ENCODE data around the gene FIGN. TPM values are rescaled to one million over a fixed set of nuclear protein-coding genes. Genes with fewer than 3 reads are reported as not detected.

FIGN gene
- total RNA-seq, 2 donors from 2014 or later = 18.6 to 20.5 TPM

DNA sequence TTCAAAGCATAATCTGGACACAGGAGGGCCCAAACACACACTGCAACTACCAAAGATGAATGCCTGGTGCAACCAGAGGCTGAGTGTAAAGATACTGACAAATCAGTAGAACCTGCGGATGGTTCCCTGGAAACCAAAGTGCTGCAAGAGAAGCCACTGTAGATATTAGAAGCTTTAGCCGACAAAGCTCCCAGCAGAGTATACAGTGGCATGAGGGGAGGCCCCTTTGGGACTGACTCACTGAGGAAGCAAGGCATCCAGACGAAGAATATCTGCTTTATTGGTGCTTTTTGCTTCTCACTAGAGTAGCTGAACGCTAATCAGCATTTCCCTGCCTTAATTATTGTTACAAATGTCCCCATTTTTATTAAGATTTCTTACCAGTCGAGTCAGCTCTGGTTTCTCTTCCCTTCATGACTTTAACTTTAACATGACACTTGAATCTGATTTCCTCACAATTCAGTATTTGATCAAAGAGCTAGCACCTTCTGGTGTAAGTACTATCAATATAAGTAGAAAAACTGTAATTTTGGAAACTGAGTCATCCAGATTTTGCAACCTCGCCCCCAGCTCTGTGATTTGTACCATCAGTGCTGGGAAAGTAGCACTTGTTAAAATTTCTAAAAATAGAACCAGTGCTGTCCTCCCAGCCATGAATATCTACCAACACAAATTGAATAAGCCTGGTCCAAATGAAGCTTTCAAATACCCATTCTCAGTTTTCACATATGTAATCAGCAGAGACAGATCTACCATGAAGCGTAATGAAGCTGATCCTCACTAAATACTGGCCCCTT, 34.2 kb downstream of the FIGN start:
- no peak for TF ChIP-seq CTCF (conservative IDR thresholded peaks at IDR 0.05)
- DNase-seq = no peak
- no peaks in the 10 kb centered on the region for H3K4me1 ChIP-seq (ENCODE audit: control insufficient read depth, insufficient read depth, low read length)

GRCh38 chr2:163698857-163699256, 37.0 kb downstream of the FIGN start:
- no peak overlapping the region for H3K27ac ChIP-seq (ENCODE audit: low read depth, low read length)
- peak; percentile 62 for TF ChIP-seq CTCF (conservative IDR thresholded peaks at IDR 0.05)
- H3K9me3 ChIP-seq (ENCODE audit: control insufficient read depth, low read length) = no peaks in the 10 kb centered on the region
- DNase-seq = peak; percentile 82
- no peaks in the 10 kb centered on the region for H3K36me3 ChIP-seq (ENCODE audit: control insufficient read depth, insufficient read depth, low read length)
- H3K4me3 ChIP-seq (ENCODE audit: low read length) = no peak overlapping the region
- H3K36me3 Mint-ChIP-seq (ENCODE audit: low read depth) = no peaks in the 10 kb centered on the region
- H3K27me3 ChIP-seq (ENCODE audit: control insufficient read depth, insufficient read depth, low read length, poor library complexity, severe bottlenecking) = peaks cover 12% of the 10 kb centered on the region
- H3K27ac Mint-ChIP-seq = no peak overlapping the region
- no peaks in the 10 kb centered on the region for H3K4me1 ChIP-seq (ENCODE audit: control insufficient read depth, insufficient read depth, low read length)
- WGBS, 2 experiments (ENCODE audit: insufficient coverage in 1 of 2, insufficient read length in 1 of 2) = 22 to 34% methylated on average over 1 of the region's 1 CpG
- no peak overlapping the region for H3K4me3 Mint-ChIP-seq
- no peak overlapping the region for H3K9ac ChIP-seq (ENCODE audit: extremely low read depth, low read length, poor library complexity, severe bottlenecking)
- H3K27me3 Mint-ChIP-seq (ENCODE audit: insufficient read depth) = no peaks in the 10 kb centered on the region
- H3K4me1 Mint-ChIP-seq = peaks cover 31% of the 10 kb centered on the region
- H3K9me3 Mint-ChIP-seq = no peaks in the 10 kb centered on the region

More for the DNA sequence above, 34.2 kb downstream of the FIGN start:
- no peak overlapping the region for H3K9ac ChIP-seq (ENCODE audit: extremely low read depth, low read length, poor library complexity, severe bottlenecking)
- Mint-ChIP-seq H3K27ac (peak overlapping the region; percentile 10), H3K36me3 (ENCODE audit: low read depth) (no peaks in the 10 kb centered on the region), H3K4me1 (peaks cover 31% of the 10 kb centered on the region), H3K27me3 (ENCODE audit: insufficient read depth) (no peaks in the 10 kb centered on the region), H3K9me3 (no peaks in the 10 kb centered on the region), H3K4me3 (no peak overlapping the region)
- peaks cover 12% of the 10 kb centered on the region for H3K27me3 ChIP-seq (ENCODE audit: control insufficient read depth, insufficient read depth, low read length, poor library complexity, severe bottlenecking)
- no peaks in the 10 kb centered on the region for H3K9me3 ChIP-seq (ENCODE audit: control insufficient read depth, low read length)
- no peaks in the 10 kb centered on the region for H3K36me3 ChIP-seq (ENCODE audit: control insufficient read depth, insufficient read depth, low read length)
- no peak overlapping the region for H3K27ac ChIP-seq (ENCODE audit: low read depth, low read length)
- WGBS, 2 experiments (ENCODE audit: insufficient coverage in 1 of 2, insufficient read length in 1 of 2) = 74 to 75% methylated on average over 4 to 7 of the region's 7 CpGs
- H3K4me3 ChIP-seq (ENCODE audit: low read length) = no peak overlapping the region

DNA sequence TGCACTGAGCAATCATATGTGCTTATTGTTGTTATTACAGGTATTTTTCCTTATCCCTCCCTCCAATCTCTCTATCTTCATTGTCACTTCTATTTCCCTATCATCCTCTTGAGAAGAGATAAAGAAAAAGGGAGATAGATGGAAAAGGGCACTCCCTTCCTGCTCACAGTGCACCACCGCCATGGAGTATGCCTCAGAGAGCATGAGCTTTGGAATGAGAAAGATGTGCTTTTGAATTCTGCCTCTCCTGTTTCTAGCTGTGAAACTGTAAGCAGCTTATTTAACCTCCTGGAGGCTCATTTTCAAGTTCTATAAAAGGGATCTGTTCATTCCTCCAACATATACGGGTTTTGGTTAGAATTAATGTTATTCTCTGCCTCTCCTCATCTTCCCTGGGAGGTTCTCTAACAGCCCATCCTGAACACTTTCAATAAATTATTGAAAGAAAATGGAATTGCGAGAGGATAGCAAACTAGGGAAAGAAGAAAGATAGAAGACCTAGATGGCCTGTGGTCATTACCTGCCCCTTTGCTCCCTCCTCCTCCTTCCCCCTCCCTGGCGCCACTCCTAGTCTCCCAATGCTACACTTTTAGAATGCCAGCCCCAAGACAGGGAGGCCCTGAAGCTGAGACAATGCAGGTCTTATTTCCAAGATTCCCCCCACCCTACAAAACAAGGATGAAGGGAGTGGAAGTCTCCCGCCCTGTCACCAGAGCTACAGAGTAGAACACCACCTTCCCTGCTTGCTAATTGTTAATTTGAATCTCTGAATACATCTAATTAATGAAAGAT, 37.8 kb downstream of the FIGN start:
- Mint-ChIP-seq H3K27ac (no peak overlapping the region), H3K4me1 (peaks cover 24% of the 10 kb centered on the region), H3K27me3 (ENCODE audit: insufficient read depth) (no peaks in the 10 kb centered on the region), H3K9me3 (no peaks in the 10 kb centered on the region), H3K4me3 (no peak overlapping the region), H3K36me3 (ENCODE audit: low read depth) (no peaks in the 10 kb centered on the region)
- Histone ChIP-seq H3K9me3 (ENCODE audit: control insufficient read depth, low read length) (no peaks in the 10 kb centered on the region), H3K9ac (ENCODE audit: extremely low read depth, low read length, poor library complexity, severe bottlenecking) (no peak overlapping the region), H3K4me1 (ENCODE audit: control insufficient read depth, insufficient read depth, low read length) (no peaks in the 10 kb centered on the region), H3K4me3 (ENCODE audit: low read length) (no peak overlapping the region), H3K27me3 (ENCODE audit: control insufficient read depth, insufficient read depth, low read length, poor library complexity, severe bottlenecking) (peaks cover 12% of the 10 kb centered on the region), H3K36me3 (ENCODE audit: control insufficient read depth, insufficient read depth, low read length) (no peaks in the 10 kb centered on the region), H3K27ac (ENCODE audit: low read depth, low read length) (no peak overlapping the region)
- TF ChIP-seq CTCF (conservative IDR thresholded peaks at IDR 0.05) = no peak
- 80% methylated on average over 1 to 5 of the region's 5 CpGs for WGBS, 2 experiments (ENCODE audit: insufficient coverage in 1 of 2, insufficient read length in 1 of 2)
- peak; percentile 70 for DNase-seq

Data from endodermal cell (in vitro differentiated cells).